OCI-LY7 (cell line): ENCODE data around the gene SEMA3C. TPM values are rescaled to one million over a fixed set of nuclear protein-coding genes. Genes with fewer than 3 reads are reported as not detected.

ENCODE experiments used
- BruUV-seq: library from RNA; stranded (reverse); fragments of 400-500 nt; replicated peaks from 2 replicates; lab custom pipeline; 2021; lab: Mats Ljungman, UMichigan
- CTCF ChIA-PET: fragments of 300-600 bp; sonication (Branson Sonifier 250); formaldehyde crosslinking; loops from one replicate; lab custom pipeline; 2022; ENCODE audit warnings: antibody characterized with exemption; ENCODE audit not compliant: unreplicated experiment; lab: Charles Lee
- POLR2A ChIA-PET: fragments of 300-600 bp; sonication (Branson Sonifier 250); formaldehyde crosslinking; loops from one replicate; lab custom pipeline; 2022; ENCODE audit warnings: antibody characterized with exemption; lab: Charles Lee
- DNase-seq: peaks from one replicate; pipeline ENCODE4 v3.0.0-alpha.2; 2015; ENCODE audit warnings: low spot score
- H2AFZ ChIP-seq: fragments of 200-600 bp; sonication (generic), shearing (Covaris generic); 2 replicates; pipeline ENCODE4 v1.6.1; 2014; ENCODE audit warnings: mild to moderate bottlenecking, antibody characterized with exemption, low read length, moderate library complexity
- H3K27ac ChIP-seq: fragments of 200-600 bp; sonication (generic); 2 replicates; pipeline ENCODE4 v1.5.1; 2014; ENCODE audit warnings: mixed run types, low read depth, mild to moderate bottlenecking, moderate library complexity, low read length, inconsistent platforms; ENCODE audit not compliant: poor library complexity, severe bottlenecking
- H3K36me3 ChIP-seq: fragments of 200-600 bp; sonication (generic); 2 replicates; pipeline ENCODE4 v1.6.1; 2014; ENCODE audit warnings: mild to moderate bottlenecking, antibody characterized with exemption, low read length, moderate library complexity, mixed read lengths; ENCODE audit not compliant: insufficient read depth
- H3K4me1 ChIP-seq: fragments of 200-600 bp; sonication (generic); 2 replicates; pipeline ENCODE4 v1.5.1; 2014; ENCODE audit warnings: mild to moderate bottlenecking, low read length; ENCODE audit not compliant: insufficient read depth, poor library complexity, severe bottlenecking
- H3K4me2 ChIP-seq: fragments of 200-600 bp; sonication (generic); 2 replicates; pipeline ENCODE4 v1.6.1; 2014; ENCODE audit warnings: mild to moderate bottlenecking, low read length
- H3K4me3 ChIP-seq: fragments of 200-600 bp; sonication (generic); 2 replicates; pipeline ENCODE4 v1.5.1; 2014; ENCODE audit warnings: mild to moderate bottlenecking, low read depth, low read length; ENCODE audit not compliant: poor library complexity, severe bottlenecking
- H3K79me2 ChIP-seq: fragments of 200-600 bp; sonication (generic); 2 replicates; pipeline ENCODE4 v1.6.1; 2016; ENCODE audit warnings: low read depth, mild to moderate bottlenecking, low read length, moderate library complexity, mixed read lengths; ENCODE audit not compliant: insufficient read depth
- H3K9me2 ChIP-seq: fragments of 200-600 bp; sonication (generic); 2 replicates; pipeline ENCODE4 v1.6.1; 2016; ENCODE audit warnings: mild to moderate bottlenecking, low read length, mixed read lengths; ENCODE audit not compliant: insufficient read depth
- H3K9me3 ChIP-seq: fragments of 200-600 bp; sonication (generic); 2 replicates; pipeline ENCODE4 v1.6.1; 2014; ENCODE audit warnings: mild to moderate bottlenecking, mixed run types, low read length, mixed read lengths
- H4K20me1 ChIP-seq: fragments of 200-600 bp; sonication (generic); 2 replicates; pipeline ENCODE4 v1.6.1; 2014; ENCODE audit warnings: mild to moderate bottlenecking, antibody characterized with exemption, low read length, moderate library complexity, mixed read lengths; ENCODE audit not compliant: insufficient read depth
- CTCF ChIP-seq: fragments of 200-600 bp; sonication (generic); conservative IDR thresholded peaks from 2 replicates; pipeline ENCODE4 v1.5.1; 2014; ENCODE audit warnings: mild to moderate bottlenecking, antibody characterized with exemption, low read length, moderate library complexity, mixed read lengths
- EZH2phosphoT487 ChIP-seq: fragments of 200-600 bp; sonication (generic); IDR thresholded peaks from 2 replicates; pipeline ENCODE4 v1.6.1; 2018; ENCODE audit warnings: low read depth, borderline replicate concordance, mild to moderate bottlenecking, mixed run types, antibody characterized with exemption, low read length, moderate library complexity, mixed read lengths
- intact Hi-C: fragments of 100-400 bp; cut with micrococcal nuclease; formaldehyde crosslinking; loops from one replicate; pipeline ENCODE4 v1.10.0; 2022; ENCODE audit not compliant: unreplicated experiment
- total RNA-seq, 2 experiments: library from RNA; depleted of rRNA in 1 of 2; stranded (reverse); fragments of >200 nt in 1 of 2; shearing (Covaris generic) in 1 of 2; gene quantifications; 2 replicates each; pipeline ENCODE4 v1.2.3, GENCODE V29; 2014 to 2022

Gene SEMA3C
- total RNA-seq, 2 experiments from 2014 or later, result not detected

- H3K4me1 ChIP-seq, result no peaks in the 10 kb centered on the region
- no peaks in the 10 kb centered on the region for H3K9me2 ChIP-seq
- intact Hi-C loops, result no loop called here
- BruUV-seq, result no TSS peak
- ChIA-PET POLR2A (interaction anchor here (0.6 kb wide), 1 partner anchor 77 kb away, joined by 5 read pairs; no protein-coding TSS in a partner anchor), CTCF (no interaction called here)
- no peaks in the 10 kb centered on the region for H3K9me3 ChIP-seq
- H3K36me3 ChIP-seq, result no peaks in the 10 kb centered on the region
- DNase-seq, result no peak
- H3K79me2 ChIP-seq, result no peaks in the 10 kb centered on the region
- no peak overlapping the region for H3K4me3 ChIP-seq
- TF ChIP-seq EZH2phosphoT487, result no peak
- no peak overlapping the region for H2AFZ ChIP-seq
- H3K27ac ChIP-seq, result no peak overlapping the region
- H4K20me1 ChIP-seq, result no peaks in the 10 kb centered on the region
- H3K4me2 ChIP-seq, result no peak overlapping the region
Observed at GRCh38 chr7:80881351-80881900, 37.4 kb downstream of the SEMA3C start.

- H3K79me2 ChIP-seq, result no peaks in the 10 kb centered on the region
- H3K27ac ChIP-seq, result no peak overlapping the region
- no peaks in the 10 kb centered on the region for H4K20me1 ChIP-seq
- no peaks in the 10 kb centered on the region for H3K4me1 ChIP-seq
- BruUV-seq, result no TSS peak
- H3K4me2 ChIP-seq, result no peak overlapping the region
- ChIA-PET CTCF (no interaction called here), POLR2A (interaction anchor here (0.6 kb wide), 1 partner anchor 876 kb away, joined by 3 read pairs; no protein-coding TSS in a partner anchor)
- H3K36me3 ChIP-seq, result no peaks in the 10 kb centered on the region
- H3K4me3 ChIP-seq, result no peak overlapping the region
- H2AFZ ChIP-seq, result no peak overlapping the region
- no peaks in the 10 kb centered on the region for H3K9me3 ChIP-seq
- intact Hi-C loops, result no loop called here
- no peak for TF ChIP-seq EZH2phosphoT487
- no peak for TF ChIP-seq CTCF
- no peak for DNase-seq
- no peaks in the 10 kb centered on the region for H3K9me2 ChIP-seq
Observed at GRCh38 chr7:80879849-80880248, 39.0 kb downstream of the SEMA3C start.

GRCh38 chr7:80876894-80877414 lies 41.9 kb downstream of the SEMA3C start:
- H3K27ac ChIP-seq, result no peak overlapping the region
- no TSS peak for BruUV-seq
- no peaks in the 10 kb centered on the region for H4K20me1 ChIP-seq
- TF ChIP-seq CTCF (no peak), EZH2phosphoT487 (no peak)
- H3K9me3 ChIP-seq, result no peaks in the 10 kb centered on the region
- H3K4me2 ChIP-seq, result no peak overlapping the region
- DNase-seq, result no peak
- H2AFZ ChIP-seq, result no peak overlapping the region
- H3K4me3 ChIP-seq, result no peak overlapping the region
- no peaks in the 10 kb centered on the region for H3K9me2 ChIP-seq
- CTCF ChIA-PET, result no interaction called here
- H3K4me1 ChIP-seq, result no peaks in the 10 kb centered on the region
- no peaks in the 10 kb centered on the region for H3K79me2 ChIP-seq
- POLR2A ChIA-PET, result no interaction called here
- intact Hi-C loops, result no loop called here
- H3K36me3 ChIP-seq, result no peaks in the 10 kb centered on the region
